Measurements from ENCODE around the gene NAPB.

NAPB gene

GRCh38 chr20:23344336-23344735 is 77.0 kb downstream of the NAPB start:
- no peak for DNase-seq (ENCODE audit: low read depth in 2 of 2)

- DNase-seq (ENCODE audit: low read depth in 2 of 2), result no peak
Measured at GRCh38 chr20:23343590-23343989, 77.7 kb downstream of the NAPB start.

- DNase-seq (ENCODE audit: low read depth in 2 of 2), result no peak
Measured at GRCh38 chr20:23341073-23341472, 80.2 kb downstream of the NAPB start.

- DNase-seq (ENCODE audit: low read depth in 2 of 2), result no peak
Measured at GRCh38 chr20:23340524-23340923, 80.8 kb downstream of the NAPB start.

GRCh38 chr20:23339986-23340385 is 81.3 kb downstream of the NAPB start:
- no peak for DNase-seq (ENCODE audit: low read depth in 2 of 2)

- no peak for DNase-seq (ENCODE audit: low read depth in 2 of 2)
Measured at GRCh38 chr20:23337312-23337711, 84.0 kb downstream of the NAPB start.

GRCh38 chr20:23336476-23336875 is 84.8 kb downstream of the NAPB start:
- no peak for DNase-seq (ENCODE audit: low read depth in 2 of 2)

- no peak for DNase-seq (ENCODE audit: low read depth in 2 of 2)
Measured at GRCh38 chr20:23335521-23335920, 85.8 kb downstream of the NAPB start.

- DNase-seq (ENCODE audit: low read depth in 2 of 2), result no peak
Measured at GRCh38 chr20:23334111-23334510, 87.2 kb downstream of the NAPB start.

GRCh38 chr20:23332467-23332866 is 88.8 kb downstream of the NAPB start:
- DNase-seq (ENCODE audit: low read depth in 2 of 2), result no peak

GRCh38 chr20:23331450-23332350 is 89.6 kb downstream of the NAPB start:
- DNase-seq (ENCODE audit: low read depth in 2 of 2), result no peak

GRCh38 chr20:23327617-23328333 is 93.5 kb downstream of the NAPB start:
- DNase-seq (ENCODE audit: low read depth in 2 of 2), result no peak

- no peak for DNase-seq (ENCODE audit: low read depth in 2 of 2)
Measured at GRCh38 chr20:23326774-23327173, 94.5 kb downstream of the NAPB start.

- no peak for DNase-seq (ENCODE audit: low read depth in 2 of 2)
Measured at GRCh38 chr20:23325107-23325506, 96.2 kb downstream of the NAPB start.

All from stimulated activated CD8-positive, alpha-beta memory T cell treated with anti-CD3 and anti-CD28 coated beads, Interleukin-15, amount 100 ng/mL, for 48 hours (primary cell).